Adrenal gland (tissue), 12 donors: ENCODE measurements around the gene SEPHS1. TPM values are rescaled to one million over a fixed set of nuclear protein-coding genes. Genes with fewer than 3 reads are reported as not detected.

Experiments
- DNase-seq, 7 donors: peaks; one replicate each; pipeline ENCODE4 v3.0.0-alpha.2; 2019 to 2020
- H3K27ac ChIP-seq, 5 donors: fragments of 200-600 bp; sonication (generic) in 4 of 5; 1 replicate in 3 of 5; 2 replicates in 2 of 5; pipeline versions ENCODE4 v1.5.1 to v1.8.0; 2016 to 2020; ENCODE audit warnings: mild to moderate bottlenecking in 1 of 5
- H3K27me3 ChIP-seq: fragments of 200-600 bp; 2 replicates; pipeline ENCODE4 v1.8.0; 2021
- H3K36me3 ChIP-seq, 2 donors: fragments of 200-600 bp; replicated peaks in 1 of 2; 1 replicate in 1 of 2; 2 replicates in 1 of 2; pipeline versions ENCODE4 v1.5.1 to v1.8.0; 2018 to 2022
- H3K4me1 ChIP-seq, 2 donors: fragments of 200-600 bp; replicated peaks in 1 of 2; 1 replicate in 1 of 2; 2 replicates in 1 of 2; pipeline versions ENCODE4 v1.5.1 to v1.8.0; 2018 to 2021
- H3K4me3 ChIP-seq, 4 donors: fragments of 200-600 bp; sonication (generic) in 3 of 4; one replicate each; pipeline ENCODE4 v1.5.1; 2016 to 2018
- H3K9me3 ChIP-seq, 3 donors: fragments of 200-600 bp; sonication (generic) in 1 of 3; replicated peaks in 1 of 3; 1 replicate in 2 of 3; 2 replicates in 1 of 3; pipeline versions ENCODE4 v1.5.1 to v1.8.0; 2016 to 2021
- POLR2A ChIP-seq, 2 donors: fragments of 450-650 bp; IDR thresholded peaks; one replicate each; pipeline ENCODE4 v1.6.1; 2017; ENCODE audit warnings: antibody characterized with exemption in 2 of 2, mild to moderate bottlenecking in 2 of 2, moderate library complexity in 1 of 2
- WGBS, 4 donors: extraction: QIAGEN DNeasy Blood & Tissue Kit in 2 of 4; methylation state at CpG; one replicate each; pipeline versions ENCODE4 v1.1.5 to v1.1.7; 2013 to 2017; 5-methylcytosine and 5-hydroxymethylcytosine counted together
- intact Hi-C, 2 donors: fragments of 100-400 bp; cut with DNase I; formaldehyde crosslinking; loops; one replicate each; pipeline versions ENCODE4 v1.14.1 to v1.15.0; 2022 to 2023
- polyA plus RNA-seq, 3 donors: library from polyadenylated mRNA; stranded (reverse); fragments of 200-250 nt in 2 of 3; fragments of 350-450 nt in 1 of 3; fragmentation: Illumina TruSeq in 1 of 3; extraction: RNeasy Lipid Tissue Mini Kit (QIAGEN cat#74804) in 1 of 3; gene quantifications; one replicate each; pipeline ENCODE4 v1.2.3, GENCODE V29; 2013 to 2014
- total RNA-seq, 9 donors: library from RNA; depleted of rRNA in 4 of 9; stranded (reverse); fragments of >200 nt in 4 of 9; fragments of 120-200 nt in 1 of 9; fragmentation: NEBNext Ultra II Directional in 1 of 9; extraction: Animal tissue kit (Norgen Biotek cat#: 25700) in 1 of 9; gene quantifications; one replicate each; pipeline versions ENCODE4 v1.1.0 to v1.2.4, GENCODE V29; 2013 to 2023
- TF ChIP-seq, protein P1 (sequence below), 6 experiments: fragments of 450-650 bp in 4 of 6; fragments of 200-600 bp in 2 of 6; sonication (generic) in 1 of 6; IDR thresholded peaks; 1 replicate in 5 of 6; 2 replicates in 1 of 6; pipeline versions ENCODE4 v1.5.1 to v1.8.0; 2016 to 2021; ENCODE audit warnings: antibody characterized with exemption in 6 of 6, mild to moderate bottlenecking in 2 of 6, moderate library complexity in 1 of 6
- donor health status: healthy with polysubstance abuse.
- donor health status: Bipolar disorder and iron deficiency.
- donor health status: DM: yes; HTN: yes; CAD: no.
- donor health status: DM: no; HTN: no; CAD: no.
- donor health status: DM: no; HTN: no; CAD: no.
- donor health status: DM: yes; HTN: yes; CAD: no.

The SEPHS1 gene
- total and polyA plus RNA-seq, 12 donors: 24.5 to 91.1 (median 46.1) TPM

DNA sequence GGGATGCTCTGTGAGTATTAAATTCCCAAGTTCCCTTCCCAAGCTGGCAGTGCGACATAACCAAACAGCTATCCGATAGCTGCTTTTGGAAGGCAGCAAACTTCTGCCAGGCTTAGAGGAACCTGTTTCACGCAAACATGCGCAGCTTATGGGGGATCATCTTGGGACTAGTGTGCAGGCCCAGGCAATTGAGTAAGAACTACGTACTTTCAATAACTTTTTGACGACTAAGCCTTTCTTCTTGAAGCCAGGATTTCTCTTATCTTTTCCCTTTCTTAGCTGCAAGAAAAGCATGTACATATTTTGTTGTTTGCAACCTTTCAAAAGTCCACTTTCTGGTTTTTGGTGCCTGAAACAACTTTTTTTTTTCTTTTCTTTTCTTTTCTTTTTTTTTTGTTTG, 28.7 kb upstream of the SEPHS1 start:
- H3K27ac ChIP-seq: no peak overlapping the region
- intact Hi-C loops: no loop called here
- no peak for DNase-seq
- H3K4me1 ChIP-seq: no peaks in the 10 kb centered on the region
- WGBS, 4 donors: 76 to 84% (median 80%) methylated on average over 6 of the region's 6 CpGs
- peaks cover 8% of the 10 kb centered on the region for H3K27me3 ChIP-seq
- H3K9me3 ChIP-seq: no peaks in the 10 kb centered on the region
- no peak overlapping the region for H3K4me3 ChIP-seq
- H3K36me3 ChIP-seq: no peaks in the 10 kb centered on the region
- no peak for TF ChIP-seq POLR2A (IDR thresholded peaks at IDR 0.05)
- TF ChIP-seq, protein P1, sequence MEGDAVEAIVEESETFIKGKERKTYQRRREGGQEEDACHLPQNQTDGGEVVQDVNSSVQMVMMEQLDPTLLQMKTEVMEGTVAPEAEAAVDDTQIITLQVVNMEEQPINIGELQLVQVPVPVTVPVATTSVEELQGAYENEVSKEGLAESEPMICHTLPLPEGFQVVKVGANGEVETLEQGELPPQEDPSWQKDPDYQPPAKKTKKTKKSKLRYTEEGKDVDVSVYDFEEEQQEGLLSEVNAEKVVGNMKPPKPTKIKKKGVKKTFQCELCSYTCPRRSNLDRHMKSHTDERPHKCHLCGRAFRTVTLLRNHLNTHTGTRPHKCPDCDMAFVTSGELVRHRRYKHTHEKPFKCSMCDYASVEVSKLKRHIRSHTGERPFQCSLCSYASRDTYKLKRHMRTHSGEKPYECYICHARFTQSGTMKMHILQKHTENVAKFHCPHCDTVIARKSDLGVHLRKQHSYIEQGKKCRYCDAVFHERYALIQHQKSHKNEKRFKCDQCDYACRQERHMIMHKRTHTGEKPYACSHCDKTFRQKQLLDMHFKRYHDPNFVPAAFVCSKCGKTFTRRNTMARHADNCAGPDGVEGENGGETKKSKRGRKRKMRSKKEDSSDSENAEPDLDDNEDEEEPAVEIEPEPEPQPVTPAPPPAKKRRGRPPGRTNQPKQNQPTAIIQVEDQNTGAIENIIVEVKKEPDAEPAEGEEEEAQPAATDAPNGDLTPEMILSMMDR (IDR thresholded peaks at IDR 0.05): no peak

DNA sequence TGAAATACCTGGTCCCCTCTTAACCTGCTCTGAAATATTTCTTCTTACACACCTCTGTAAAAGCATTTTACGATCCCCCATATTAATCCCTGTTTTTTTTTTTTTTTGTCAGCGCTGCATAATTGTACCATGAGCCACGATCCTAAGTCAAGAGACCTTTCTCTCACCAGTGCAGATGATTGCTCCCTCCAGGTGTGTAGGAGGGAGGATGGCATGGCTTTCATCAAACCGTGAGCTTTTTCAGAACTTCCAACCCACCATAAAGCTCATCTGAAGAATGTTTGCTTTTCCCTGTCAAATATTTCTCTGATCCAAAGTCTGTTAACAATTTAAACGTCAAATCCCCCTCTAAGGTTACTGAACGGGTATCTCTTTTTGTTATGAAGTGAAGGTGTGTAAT, 28.2 kb upstream of the SEPHS1 start:
- Histone ChIP-seq H3K27ac (no peak overlapping the region), H3K4me1 (no peaks in the 10 kb centered on the region), H3K36me3 (no peaks in the 10 kb centered on the region), H3K9me3 (no peaks in the 10 kb centered on the region), H3K27me3 (peaks cover 3% of the 10 kb centered on the region), H3K4me3 (no peak overlapping the region)
- 58 to 65% (median 62%) methylated on average over 6 of the region's 6 CpGs for WGBS, 4 donors
- intact Hi-C loops: no loop called here
- TF ChIP-seq, protein P1 (IDR thresholded peaks at IDR 0.05): no peak
- no peak for TF ChIP-seq POLR2A (IDR thresholded peaks at IDR 0.05)
- DNase-seq: no peak

DNA sequence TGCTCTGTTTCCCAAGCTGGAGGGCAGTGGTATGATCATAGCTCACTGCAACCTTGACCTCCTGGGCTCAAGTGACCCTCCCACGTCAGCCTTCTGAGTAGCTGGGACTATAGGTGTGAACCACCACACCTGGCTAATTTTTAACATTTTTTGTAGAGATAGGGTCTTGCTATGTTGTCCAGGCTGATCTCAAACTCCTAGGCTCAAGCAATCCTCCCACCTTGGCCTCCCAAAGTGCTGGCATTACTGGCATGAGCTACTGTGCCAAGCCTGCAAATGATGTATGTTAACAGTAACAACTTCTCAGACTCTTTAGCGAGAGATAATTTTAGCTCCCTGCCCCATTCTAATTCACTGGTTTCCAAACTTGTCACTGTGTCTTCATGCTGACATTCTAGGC, 27.7 kb upstream of the SEPHS1 start:
- no peak overlapping the region for H3K4me3 ChIP-seq
- H3K36me3 ChIP-seq: no peaks in the 10 kb centered on the region
- H3K4me1 ChIP-seq: no peaks in the 10 kb centered on the region
- DNase-seq: no peak
- no peaks in the 10 kb centered on the region for H3K9me3 ChIP-seq
- no peak for TF ChIP-seq POLR2A (IDR thresholded peaks at IDR 0.05)
- TF ChIP-seq, protein P1 (IDR thresholded peaks at IDR 0.05): no peak
- H3K27ac ChIP-seq: no peak overlapping the region
- no peaks in the 10 kb centered on the region for H3K27me3 ChIP-seq
- WGBS, 4 donors: 63 to 77% (median 65%) methylated on average over 2 of the region's 2 CpGs
- intact Hi-C loops: no loop called here

DNA sequence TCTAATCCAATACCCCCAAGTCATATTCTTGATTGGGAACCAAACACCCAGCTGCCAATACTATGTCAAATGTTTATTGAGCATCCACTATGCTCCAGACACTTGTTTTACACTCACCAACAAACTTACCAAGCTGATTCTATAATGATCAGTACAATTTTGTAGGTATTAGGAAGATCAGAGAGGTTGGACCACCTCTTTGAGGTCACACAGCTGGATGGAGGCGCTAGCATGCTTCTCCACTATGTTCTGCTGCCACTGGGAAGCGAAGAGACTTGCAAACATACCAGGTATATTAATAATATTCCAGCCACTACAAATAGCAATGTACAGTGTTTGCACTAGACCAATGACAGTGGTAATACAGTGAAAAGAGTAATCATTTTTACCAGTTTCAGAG, 25.6 kb upstream of the SEPHS1 start:
- intact Hi-C loops: loop anchor here in 1 of 2 donors (5.0 kb wide), 2 partner anchors 159 to 409 kb away; no protein-coding TSS in a partner anchor
- Histone ChIP-seq H3K4me3 (no peak overlapping the region), H3K36me3 (no peaks in the 10 kb centered on the region), H3K27me3 (no peaks in the 10 kb centered on the region), H3K4me1 (no peaks in the 10 kb centered on the region), H3K9me3 (no peaks in the 10 kb centered on the region), H3K27ac (no peak overlapping the region)
- no peak for DNase-seq
- 76 to 91% (median 82%) methylated on average over 2 of the region's 2 CpGs for WGBS, 4 donors
- TF ChIP-seq, protein P1 (IDR thresholded peaks at IDR 0.05): no peak
- TF ChIP-seq POLR2A (IDR thresholded peaks at IDR 0.05): no peak
